ENCODE measurements around the gene ID2.
A peak's percentile ranks its signal among the peaks of the same experiment; 100 is the strongest.

The ID2 gene, protein sequence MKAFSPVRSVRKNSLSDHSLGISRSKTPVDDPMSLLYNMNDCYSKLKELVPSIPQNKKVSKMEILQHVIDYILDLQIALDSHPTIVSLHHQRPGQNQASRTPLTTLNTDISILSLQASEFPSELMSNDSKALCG

DNA sequence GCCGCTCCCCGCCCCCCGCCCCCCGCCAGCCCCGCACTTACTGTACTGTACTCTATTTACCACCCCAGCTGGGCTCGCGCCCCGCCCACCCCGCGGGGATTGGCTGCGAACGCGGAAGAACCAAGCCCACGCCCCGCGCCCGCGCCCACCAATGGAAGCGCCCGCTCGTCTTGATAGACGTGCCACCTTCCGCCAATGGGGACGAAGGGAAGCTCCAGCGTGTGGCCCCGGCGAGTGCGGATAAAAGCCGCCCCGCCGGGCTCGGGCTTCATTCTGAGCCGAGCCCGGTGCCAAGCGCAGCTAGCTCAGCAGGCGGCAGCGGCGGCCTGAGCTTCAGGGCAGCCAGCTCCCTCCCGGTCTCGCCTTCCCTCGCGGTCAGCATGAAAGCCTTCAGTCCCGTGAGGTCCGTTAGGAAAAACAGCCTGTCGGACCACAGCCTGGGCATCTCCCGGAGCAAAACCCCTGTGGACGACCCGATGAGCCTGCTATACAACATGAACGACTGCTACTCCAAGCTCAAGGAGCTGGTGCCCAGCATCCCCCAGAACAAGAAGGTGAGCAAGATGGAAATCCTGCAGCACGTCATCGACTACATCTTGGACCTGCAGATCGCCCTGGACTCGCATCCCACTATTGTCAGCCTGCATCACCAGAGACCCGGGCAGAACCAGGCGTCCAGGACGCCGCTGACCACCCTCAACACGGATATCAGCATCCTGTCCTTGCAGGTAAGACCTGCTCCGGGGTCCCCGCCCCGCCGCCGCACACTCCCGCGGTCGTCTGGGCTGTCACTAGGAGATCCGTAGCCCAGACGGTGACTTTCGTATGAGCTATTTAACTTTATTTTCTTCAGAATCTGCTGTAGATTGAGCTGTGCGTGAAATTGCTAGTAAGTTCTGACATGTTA lies at the start of gene ID2:
TSS of gene ID2 (plus strand) at position 271 of the 907 bp plus-strand sequence. CDS start at position 381, 110 bp downstream.
- peak; percentile 99 for DNase-seq (ENCODE audit: low spot score)

DNA sequence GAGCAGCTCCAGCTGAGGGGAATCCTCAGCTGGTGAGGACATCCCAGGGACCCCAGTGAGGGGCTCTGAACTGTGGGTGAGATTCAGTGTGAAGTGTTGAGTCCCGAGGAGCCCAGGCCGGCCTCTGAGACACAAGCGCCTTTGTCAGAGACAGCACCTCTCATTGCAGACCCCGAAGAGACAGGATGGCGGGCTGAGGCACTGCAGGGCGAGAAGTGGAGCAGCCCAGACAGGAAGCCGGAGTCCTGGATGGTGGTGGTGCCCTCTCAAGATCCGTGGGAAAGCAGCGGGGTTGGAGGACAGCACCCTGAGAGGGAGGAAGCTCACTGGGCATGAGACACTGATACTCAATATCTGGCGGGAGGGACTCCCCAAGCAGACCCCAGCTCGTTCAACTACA lies 49.1 kb upstream of the ID2 start:
- DNase-seq (ENCODE audit: low spot score), result no peak

DNA sequence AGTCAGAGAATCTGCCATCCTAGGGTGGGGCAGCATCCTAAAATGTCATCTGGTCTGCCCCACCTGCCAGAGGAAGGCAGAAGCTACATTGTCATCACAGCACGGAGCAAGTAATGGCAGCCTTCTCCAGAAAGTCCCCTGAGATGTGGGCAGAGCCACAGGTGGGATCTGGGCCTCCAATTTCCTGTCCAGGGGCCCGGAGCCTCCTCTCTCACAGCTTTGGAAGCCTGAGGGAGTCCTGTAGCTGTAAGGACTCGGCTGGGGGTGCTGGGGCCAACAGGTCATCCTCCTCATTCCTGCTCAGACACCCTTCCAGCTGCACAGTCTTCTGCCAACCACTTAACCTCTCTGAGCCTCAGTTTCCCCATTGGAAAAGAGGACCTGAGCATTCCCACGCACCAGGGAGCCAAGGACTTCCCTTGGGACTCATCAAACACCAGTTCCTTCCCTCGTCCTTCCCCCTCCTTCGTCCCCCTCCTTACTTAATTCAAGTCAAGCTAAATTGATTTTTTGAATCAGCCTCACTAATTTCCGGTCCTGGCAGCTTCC lies 48.6 kb upstream of the ID2 start:
- no peak for DNase-seq (ENCODE audit: low spot score)

DNA sequence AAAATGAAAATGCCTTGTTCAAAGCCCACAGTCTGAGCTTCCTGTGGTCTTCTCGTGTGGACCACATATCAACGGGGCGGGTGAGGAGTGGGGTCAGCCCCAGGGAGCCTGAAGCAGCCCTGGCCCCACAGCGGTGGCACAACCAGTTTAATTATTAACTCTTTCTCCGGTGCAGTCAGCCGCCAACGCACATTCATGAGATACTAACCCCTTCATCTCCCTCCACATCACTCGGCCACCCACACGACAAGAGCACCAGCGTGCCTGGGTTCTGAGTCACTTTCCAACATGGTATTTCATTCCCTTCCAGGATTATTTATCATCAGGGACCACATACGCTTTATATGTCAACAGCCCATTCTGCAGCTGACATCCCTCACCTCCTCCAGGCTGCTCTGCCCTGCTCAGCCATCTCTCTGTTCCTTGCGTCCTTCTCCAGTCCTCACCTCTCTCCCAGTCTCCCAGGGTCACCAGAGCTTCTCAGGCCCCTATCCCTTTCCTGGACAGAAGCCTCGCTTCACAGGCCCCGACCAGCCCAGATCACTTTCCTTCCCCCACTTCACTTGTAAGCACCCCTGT lies 48.0 kb upstream of the ID2 start:
- peak; percentile 76 for DNase-seq (ENCODE audit: low spot score)

DNA sequence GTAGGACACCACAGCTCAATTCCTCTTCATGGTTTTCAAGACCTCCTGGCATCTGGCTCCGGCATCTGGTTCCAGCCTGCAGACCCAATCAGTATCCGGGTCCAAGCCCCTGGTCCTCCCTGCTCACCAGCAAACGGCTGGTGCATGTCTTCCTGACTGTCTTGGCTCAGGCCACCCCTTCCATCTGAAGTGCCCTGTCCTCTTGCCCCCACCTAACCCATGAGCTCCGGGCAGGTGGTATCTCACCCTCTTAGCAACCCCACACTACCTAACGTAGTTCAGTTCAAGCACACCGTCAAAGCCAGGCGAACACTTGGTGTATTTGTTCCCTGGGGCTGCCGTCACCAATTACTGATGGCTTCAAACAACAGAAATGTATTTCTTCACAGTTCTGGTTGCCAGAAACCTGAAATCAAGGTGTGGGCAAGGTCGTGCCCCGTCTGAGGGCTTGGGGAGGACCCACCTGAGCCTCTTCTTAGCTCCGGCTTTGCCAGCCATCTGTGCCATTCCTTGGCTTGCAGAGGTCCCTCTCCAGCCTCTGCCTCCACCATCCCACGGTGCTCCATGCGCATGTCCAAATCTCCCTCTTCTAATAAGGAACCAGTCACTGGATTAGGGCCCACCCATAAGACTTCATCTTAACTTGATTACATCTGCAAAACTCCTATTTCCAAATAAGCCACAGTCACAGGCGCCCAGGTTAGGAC lies 47.2 kb upstream of the ID2 start:
- DNase-seq (ENCODE audit: low spot score), result no peak

DNA sequence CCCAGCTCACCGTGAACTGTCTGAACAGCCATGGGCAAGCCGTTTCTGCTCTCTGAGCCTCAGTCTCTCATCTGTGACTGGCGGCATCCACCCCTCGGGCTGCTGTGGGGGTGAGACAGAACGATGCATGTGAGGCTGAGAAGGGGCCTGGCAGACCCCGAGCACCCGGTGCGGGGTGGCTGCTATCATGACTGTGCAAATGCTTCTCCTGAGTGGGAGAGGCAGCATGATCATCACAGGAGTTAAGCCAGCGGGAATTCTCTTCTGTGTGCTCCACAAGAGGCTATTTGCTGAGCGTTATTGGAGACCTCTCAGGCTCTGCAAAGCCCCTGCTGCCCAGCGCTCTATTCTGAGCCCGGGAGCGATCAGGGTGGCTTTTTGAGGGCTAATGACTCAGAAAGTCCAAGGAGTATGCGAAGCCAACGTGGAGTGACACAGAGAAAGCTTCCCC lies 45.8 kb upstream of the ID2 start:
- DNase-seq (ENCODE audit: low spot score), result no peak

DNA sequence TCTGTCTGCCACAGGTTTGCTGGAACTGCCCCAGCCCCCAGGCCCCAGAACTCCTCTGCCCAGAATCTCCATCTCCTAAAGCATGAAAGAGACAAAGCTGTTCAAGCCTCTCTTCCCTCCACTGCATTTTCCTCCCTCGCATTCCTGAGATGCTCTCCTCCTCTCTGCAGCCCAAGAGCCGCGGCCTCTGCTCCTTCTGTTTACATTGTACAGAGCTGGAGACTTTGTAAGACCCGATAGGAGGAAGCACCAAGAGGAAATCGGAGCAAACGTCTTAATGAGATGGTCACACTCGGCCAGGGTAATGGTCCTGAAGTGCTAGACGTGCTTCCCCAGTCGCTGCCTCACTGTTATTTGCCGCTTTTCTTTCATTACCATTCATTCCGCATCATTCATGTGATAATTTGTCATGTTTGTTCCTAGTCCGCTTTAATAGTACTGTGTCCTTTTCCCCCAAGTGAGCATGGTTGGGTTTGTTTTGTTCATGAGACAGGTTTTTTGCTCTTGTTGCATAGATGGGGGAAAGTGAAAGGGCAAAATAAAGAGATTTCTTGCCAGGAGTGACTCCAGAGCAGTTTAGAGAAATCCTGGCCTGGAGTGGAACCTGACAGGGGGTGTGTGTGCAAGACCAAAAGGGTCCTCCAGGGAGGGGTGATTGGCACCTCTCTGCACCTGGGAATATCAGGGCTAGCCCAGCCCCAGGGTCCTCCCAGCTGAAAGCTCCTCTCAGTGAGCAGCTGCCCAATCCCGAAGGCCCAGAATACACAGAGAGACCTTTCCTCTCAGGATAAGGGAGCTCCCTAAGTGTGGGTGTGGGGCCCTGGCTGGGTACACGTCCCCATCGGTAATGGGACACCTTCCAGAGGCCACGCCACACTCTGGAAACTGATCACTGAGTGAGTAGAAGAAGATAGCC lies 44.9 kb upstream of the ID2 start:
- peak; percentile 29 for DNase-seq (ENCODE audit: low spot score)

DNA sequence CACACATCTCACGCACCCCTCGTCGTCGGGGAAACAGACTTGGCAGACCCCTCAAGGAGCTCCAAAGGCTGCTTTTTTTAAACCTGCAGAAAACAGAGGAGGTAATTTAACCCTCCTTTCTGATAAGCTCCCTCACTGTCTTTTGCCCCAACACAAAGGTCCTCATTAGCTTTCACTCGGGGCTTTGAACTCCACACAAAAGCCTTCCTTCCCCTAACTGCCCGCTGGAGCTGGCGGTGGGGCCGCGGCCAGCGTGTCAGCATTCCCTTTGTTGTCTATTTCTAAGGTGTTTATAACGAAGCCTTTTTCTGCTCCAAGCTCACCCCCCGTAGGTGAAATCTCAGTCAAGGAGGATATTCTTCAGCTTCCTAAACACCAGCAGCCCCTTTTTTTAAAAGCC lies 43.5 kb upstream of the ID2 start:
- no peak for DNase-seq (ENCODE audit: low spot score)

DNA sequence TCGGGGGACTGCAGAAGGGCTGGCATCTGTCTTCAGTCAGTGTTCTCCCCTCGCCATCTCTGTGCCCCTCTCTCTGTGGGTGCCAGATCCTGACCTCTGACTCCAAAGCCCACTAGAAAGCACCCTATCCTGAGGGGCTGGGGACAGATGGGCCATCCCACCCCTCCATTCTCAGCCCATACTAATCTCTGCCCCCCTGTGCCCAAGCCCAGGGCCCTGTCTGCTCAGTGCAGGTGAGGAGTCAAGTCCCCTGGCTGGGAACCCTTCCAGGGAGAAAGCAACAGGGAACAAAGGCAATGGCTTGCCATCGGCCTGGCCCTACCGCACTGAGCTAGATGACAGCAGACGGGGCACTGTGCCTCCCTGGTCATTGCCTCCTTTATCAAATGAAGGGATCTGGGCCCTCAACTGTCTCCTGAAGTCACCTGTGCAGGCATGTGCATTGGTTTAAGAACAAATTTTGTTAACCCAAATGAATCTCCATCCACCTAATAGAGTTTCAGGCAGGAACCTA lies 42.7 kb upstream of the ID2 start:
- DNase-seq (ENCODE audit: low spot score), result no peak

DNA sequence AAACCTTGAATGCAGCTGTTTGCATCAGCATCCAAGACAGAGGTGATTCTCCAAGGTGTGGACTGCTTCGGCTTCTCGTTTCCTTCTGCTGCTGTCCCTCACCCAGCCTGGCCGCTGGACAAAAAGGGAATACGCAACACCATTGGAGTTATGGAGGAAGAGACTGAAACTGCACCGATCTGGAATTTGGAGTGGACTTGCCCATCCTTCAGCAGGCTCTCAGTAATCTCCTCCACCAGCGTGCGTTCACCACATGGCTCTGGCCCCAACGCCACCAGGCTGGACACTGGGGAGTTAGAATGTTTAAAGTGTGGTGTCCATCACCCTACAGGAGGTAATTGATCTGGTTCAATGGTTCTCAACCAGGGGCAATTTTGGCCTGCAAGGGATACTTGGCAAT lies 41.4 kb upstream of the ID2 start:
- DNase-seq (ENCODE audit: low spot score), result no peak

DNA sequence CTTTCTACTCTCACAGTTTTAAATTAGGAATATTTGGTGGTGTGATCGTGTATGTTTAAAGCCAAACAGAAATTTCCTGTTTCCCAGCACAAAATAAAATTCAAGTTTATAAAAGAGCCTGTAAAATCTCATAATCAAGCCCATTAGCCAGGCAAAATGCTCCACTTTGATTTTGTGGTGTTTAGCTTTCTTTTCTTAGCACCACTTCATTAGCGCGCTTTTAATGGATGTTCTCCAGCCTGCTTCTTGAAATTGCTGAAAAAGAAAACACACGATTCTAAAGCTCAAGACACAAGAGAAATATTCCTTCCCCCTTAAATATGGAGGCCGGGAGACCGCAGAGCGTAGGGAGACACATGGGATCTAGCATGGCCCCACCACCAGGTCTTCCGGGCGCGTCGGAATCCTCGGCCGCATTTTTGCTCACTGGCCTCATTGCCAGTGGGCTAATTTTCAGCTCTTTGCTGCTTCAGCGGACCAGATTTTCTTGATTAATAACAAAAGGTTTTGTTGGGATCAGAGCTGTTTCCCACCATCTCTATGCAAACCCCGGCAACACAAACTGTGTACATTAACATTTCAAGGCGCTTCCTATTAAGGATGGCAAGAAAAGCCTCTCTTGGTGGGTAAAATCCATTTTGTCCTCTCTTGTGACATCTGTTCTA lies 40.4 kb upstream of the ID2 start:
- no peak for DNase-seq (ENCODE audit: low spot score)

DNA sequence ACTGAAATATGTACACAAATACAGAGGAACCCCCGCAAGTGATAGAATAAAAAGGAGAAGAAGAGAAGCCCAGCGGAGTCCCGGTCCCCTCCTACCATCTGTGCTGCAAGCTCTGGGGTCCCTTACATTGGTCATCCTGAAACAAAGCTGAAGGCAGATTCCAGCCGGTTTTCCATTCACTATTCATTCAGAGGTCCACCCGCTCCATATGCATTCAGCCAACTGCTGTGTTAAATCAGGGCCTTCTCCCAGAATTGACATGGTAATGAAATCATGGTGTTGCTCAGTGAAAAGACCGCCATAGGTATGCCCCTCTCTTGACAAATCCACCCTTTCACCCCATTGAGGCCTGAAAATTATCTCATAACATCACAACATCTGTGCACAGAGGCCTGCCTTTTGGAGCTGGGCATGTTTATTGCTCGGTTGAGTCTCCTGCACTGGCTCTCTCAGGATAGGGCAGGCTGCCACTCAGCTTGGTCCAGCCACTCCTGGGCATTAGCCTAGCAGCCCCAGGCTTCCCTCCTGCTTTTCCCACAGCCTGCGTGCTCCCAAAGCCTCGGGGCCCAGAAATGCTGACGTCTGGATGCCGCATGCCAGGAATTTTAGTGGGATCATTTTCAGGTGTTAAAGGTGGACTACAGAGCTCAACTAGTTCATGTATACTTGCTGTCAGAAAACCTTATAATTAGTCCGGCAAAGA lies 39.3 kb upstream of the ID2 start:
- no peak for DNase-seq (ENCODE audit: low spot score)

DNA sequence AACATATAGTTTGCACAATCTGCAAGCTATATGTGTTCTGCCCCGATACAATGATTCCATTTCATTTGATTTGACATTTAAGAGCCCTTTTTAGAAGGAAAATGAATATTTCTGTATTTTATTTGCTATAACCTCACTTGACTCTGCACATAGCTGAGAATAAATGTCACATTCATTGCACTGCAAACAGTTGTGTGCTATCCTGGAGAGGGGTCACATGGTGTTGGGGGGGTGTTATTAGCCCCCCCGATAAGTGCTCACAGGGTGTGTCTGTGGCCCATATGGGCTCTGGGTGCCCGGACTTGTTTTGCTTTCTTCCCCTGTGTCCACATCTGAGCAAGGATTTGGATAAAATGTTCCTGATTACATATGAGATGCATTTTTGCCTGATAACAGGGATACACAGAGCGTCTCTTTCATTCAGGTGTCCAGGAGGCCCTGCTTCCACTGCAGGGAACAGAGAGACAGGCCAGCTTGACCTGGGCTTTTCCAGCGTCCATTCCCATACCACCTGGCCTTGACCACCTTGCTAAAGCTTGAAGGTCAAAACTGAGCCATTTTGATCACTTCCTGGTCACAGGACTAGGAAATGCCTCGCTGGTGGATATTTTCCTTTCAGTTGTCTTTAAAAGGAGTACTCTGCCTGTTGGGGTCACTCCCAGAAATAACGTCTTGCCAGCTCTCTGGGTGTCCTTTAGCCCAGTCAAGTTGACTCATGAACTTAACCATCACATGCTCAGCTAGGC lies 38.4 kb upstream of the ID2 start:
- no peak for DNase-seq (ENCODE audit: low spot score)

DNA sequence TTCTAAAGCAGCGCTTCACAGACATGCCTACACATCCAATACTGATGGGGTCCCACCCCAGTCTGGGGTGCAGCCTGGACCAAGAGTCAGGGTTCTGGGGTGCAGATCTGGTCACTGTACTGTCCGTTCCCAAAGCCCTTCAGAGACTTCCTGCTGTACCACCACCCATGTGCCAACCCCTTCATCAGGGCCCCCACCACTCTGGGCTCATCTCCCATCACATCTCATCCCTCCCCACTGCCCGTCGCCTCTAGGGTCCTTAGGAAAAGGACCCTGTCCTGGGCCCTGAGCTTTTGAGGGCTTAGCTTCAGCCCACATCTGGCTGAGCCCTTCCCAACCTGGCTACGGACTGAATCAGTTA lies 37.9 kb upstream of the ID2 start:
- no peak for DNase-seq (ENCODE audit: low spot score)

DNA sequence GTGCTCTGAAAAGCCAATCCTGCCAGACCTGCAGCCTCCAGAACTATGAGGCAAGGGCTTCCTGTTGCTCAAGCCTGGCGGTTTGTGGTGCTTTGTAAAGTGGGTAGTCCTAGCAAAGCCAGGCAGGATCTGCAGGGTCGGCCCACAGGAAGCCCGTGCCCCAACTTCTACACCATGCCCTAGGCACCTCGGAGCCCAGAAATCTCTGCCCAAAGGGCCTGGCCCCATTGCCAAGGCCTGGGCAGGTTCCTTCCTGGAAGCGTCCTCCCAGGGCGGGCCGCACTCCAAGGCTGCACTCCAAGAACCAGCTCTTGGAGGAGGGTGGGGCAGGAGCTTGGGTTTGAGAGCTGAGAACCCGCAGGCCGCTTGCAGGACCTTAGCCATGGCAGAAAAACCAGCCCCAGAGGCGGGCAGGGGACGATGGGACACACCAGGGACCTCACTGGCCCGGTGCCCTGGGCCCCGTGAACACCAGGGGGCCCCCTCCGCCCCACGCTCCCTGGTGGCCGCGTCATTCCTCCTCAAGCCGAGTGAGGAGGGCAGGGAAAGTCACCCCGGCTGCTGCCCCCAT lies 37.2 kb upstream of the ID2 start:
- DNase-seq (ENCODE audit: low spot score), result no peak

DNA sequence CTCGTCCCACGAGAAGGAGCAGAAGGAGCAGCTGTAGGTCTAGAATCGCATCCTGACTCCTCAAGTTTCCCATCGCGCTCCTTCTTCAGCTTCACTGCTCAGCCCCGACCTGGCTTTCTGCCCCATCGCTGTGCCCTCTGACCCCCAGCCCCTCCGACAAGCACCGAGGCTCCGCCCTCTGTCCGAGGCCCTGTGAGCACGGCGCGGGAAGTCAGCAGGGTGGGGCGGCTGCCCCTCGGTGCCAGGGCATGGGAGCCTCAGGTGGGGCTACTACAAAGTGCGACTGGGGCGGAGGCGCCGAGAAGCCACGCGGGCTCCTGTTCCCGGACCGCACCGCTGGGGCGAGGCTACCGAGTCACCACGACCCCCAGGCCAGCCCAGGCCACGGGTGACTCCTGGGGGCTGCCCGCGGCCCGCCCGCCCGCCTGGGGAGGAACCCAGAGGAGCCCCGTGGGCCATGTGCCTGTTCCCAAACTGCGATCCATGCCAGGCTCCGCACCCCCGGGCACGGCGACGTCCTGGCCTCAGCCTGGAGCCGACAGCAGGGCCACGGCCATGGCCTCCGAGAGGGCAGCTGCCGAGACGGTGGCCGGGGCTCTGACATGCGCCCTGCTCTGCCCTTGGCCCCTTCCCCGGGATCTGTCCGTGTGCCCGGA lies 36.6 kb upstream of the ID2 start:
- no peak for DNase-seq (ENCODE audit: low spot score)

DNA sequence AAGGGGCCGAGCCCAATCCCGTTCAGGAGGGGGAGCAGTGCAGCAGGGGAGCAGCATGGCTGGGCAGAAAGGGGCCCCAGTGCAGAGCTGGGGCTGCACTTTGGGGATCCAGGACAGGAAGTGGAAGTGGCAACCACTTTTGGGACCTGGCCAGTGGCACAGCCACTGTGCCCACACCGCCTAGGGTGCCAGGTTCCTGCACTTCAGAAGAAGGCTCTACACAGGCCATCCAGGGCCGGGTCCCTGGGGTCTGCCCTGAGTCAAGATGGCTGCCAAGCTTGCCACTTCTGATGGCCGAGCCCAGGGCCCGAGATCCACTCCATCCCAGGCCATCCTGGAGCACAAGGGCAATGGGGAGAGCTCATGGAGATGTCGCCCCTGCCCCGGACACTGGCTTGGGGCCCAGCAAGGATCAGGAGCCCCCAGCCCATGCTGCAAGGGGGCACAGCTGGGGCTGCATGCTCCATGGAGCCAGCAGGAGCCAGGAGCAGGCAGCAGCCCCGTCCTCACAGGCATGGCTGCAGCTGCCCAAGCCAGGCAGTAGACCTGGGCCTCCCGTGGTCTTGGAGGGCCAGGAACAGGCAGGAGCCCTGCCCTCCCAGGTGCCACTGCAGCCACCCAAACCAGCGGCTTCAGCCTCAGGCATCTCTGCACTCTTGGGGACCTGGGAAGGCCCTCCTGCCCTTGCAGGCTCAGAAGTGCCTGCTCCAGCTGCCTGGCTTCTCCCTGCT lies 35.0 kb upstream of the ID2 start:
- DNase-seq (ENCODE audit: low spot score), result no peak

DNA sequence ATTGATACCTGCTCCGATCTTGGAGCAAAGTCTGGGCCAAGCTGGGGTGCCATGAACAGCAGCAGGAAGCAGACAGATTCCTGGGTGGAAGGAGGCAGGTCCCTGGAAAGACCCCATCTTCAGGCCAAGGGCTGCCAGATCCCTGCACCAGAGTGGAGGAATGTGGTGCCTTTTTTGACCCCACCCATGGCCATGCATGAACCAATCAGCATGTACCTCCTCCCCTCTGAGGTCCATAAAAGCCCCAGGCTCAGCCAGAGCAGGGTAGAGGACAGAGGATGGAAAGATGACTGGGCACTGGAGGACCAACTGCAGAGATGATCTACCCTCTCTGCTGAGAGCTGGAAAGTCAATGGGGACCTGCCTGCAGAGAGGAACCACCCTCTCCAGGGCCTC lies 34.4 kb upstream of the ID2 start:
- DNase-seq (ENCODE audit: low spot score), result no peak

All from AG08395 (cell line).